ENCODE measurements around the gene KRT27.

Gene KRT27

GRCh38 chr17:40796846-40797245 lies 14.5 kb upstream of the KRT27 start:
- Histone ChIP-seq H3K9me3 (no peaks in the 10 kb centered on the region), H3K4me1 (no peaks in the 10 kb centered on the region), H3K4me3 (no peak overlapping the region), H3K36me3 (replicated peaks) (no peaks in the 10 kb centered on the region), H3K27me3 (ENCODE audit: low read depth) (peaks cover 27% of the 10 kb centered on the region)
- DNase-seq (ENCODE audit: low spot score in 2 of 2): no peak
- in situ Hi-C loops (cut with MboI; ENCODE audit: low sequenced_read_pairs): no loop called here

- in situ Hi-C loops (cut with MboI; ENCODE audit: low sequenced_read_pairs): no loop called here
- no peak for DNase-seq (ENCODE audit: low spot score in 2 of 2)
- no peaks in the 10 kb centered on the region for H3K36me3 ChIP-seq (replicated peaks)
- peaks cover 23% of the 10 kb centered on the region for H3K27me3 ChIP-seq (ENCODE audit: low read depth)
- no peaks in the 10 kb centered on the region for H3K4me1 ChIP-seq
- H3K4me3 ChIP-seq: no peak overlapping the region
- no peaks in the 10 kb centered on the region for H3K9me3 ChIP-seq
Observed at GRCh38 chr17:40795019-40795667, 12.8 kb upstream of the KRT27 start.

DNA sequence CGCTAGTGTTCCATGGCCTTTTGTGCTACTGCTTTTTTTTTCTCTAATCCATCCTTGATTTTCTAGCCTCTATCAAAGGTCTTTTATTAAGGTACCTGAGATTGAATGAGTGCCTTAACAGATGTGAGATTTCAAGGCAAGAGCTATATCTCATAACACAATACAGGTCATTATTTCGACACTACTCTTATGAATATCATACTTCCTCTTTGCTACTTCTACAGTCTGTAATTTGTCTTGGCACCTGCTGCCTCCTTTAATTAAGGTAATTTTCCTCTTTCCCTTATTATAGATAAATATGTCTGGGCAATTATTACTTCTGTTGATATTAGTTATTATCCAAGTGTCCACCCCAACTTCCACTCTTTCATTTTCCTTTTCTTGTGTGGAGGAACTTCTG lies 12.1 kb upstream of the KRT27 start:
- Histone ChIP-seq H3K9me3 (no peaks in the 10 kb centered on the region), H3K4me1 (no peaks in the 10 kb centered on the region), H3K27me3 (ENCODE audit: low read depth) (peaks cover 17% of the 10 kb centered on the region), H3K4me3 (no peak overlapping the region), H3K36me3 (replicated peaks) (no peaks in the 10 kb centered on the region)
- in situ Hi-C loops (cut with MboI; ENCODE audit: low sequenced_read_pairs): loop anchor here (5.0 kb wide), 1 partner anchor 177 kb away; no protein-coding TSS in a partner anchor
- DNase-seq (ENCODE audit: low spot score in 2 of 2): no peak

DNA sequence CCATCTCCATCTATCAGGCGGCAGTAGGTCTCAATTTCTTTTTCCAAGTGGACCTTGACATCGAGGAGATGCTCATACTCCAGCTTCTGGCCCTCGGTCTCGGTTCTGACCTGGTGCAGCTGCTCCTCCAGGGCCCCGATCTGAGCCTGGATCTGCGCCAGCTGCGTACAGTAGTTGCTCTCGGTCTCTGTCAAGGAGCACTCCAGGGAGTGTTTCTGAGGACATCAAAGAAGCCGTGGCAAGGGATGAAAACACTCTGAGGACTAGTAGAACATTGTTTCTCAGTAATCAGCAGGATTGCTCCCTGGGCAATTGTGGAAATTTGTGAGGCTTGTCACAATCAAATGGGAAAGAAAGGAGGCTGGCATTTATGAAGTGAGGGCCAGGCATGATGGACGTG lies 11.5 kb upstream of the KRT27 start:
- in situ Hi-C loops (cut with MboI; ENCODE audit: low sequenced_read_pairs): loop anchor here (5.0 kb wide), 1 partner anchor 177 kb away; no protein-coding TSS in a partner anchor
- Histone ChIP-seq H3K36me3 (replicated peaks) (no peaks in the 10 kb centered on the region), H3K4me1 (no peaks in the 10 kb centered on the region), H3K27me3 (ENCODE audit: low read depth) (peaks cover 13% of the 10 kb centered on the region), H3K4me3 (no peak overlapping the region), H3K9me3 (no peaks in the 10 kb centered on the region)
- DNase-seq (ENCODE audit: low spot score in 2 of 2): no peak

GRCh38 chr17:40791787-40792436 lies 9.6 kb upstream of the KRT27 start:
- Histone ChIP-seq H3K27me3 (ENCODE audit: low read depth) (peaks cover 6% of the 10 kb centered on the region), H3K4me3 (no peak overlapping the region), H3K4me1 (no peaks in the 10 kb centered on the region), H3K36me3 (replicated peaks) (no peaks in the 10 kb centered on the region), H3K9me3 (no peaks in the 10 kb centered on the region)
- DNase-seq (ENCODE audit: low spot score in 2 of 2): peak in 1 of 2 experiments; percentile 59
- in situ Hi-C loops (cut with MboI; ENCODE audit: low sequenced_read_pairs): loop anchor here (5.0 kb wide), 1 partner anchor 175 kb away; no protein-coding TSS in a partner anchor

DNA sequence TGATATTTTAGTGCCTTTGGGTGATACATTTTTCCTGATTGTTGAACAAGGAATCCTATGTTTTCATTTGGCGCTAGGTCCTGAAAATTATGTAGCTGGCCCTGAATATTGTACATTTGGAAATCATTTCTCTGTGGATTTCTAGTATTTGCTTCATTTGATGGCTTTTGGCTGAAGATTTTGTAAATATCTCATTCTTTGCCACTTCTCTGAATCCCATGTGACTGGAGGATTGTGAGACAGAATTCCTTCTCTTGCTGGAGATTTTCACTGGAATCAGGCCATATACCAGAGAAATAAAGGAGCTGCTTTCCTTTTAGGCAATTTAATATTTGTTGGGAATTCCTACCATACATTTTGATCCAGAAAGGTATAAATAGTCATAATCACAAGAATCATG lies 8.8 kb upstream of the KRT27 start:
- DNase-seq (ENCODE audit: low spot score in 2 of 2): no peak
- Histone ChIP-seq H3K4me3 (no peak overlapping the region), H3K27me3 (ENCODE audit: low read depth) (peaks cover 6% of the 10 kb centered on the region), H3K9me3 (no peaks in the 10 kb centered on the region), H3K4me1 (no peaks in the 10 kb centered on the region), H3K36me3 (replicated peaks) (no peaks in the 10 kb centered on the region)
- in situ Hi-C loops (cut with MboI; ENCODE audit: low sequenced_read_pairs): loop anchor here (5.0 kb wide), 1 partner anchor 174 kb away; no protein-coding TSS in a partner anchor

DNA sequence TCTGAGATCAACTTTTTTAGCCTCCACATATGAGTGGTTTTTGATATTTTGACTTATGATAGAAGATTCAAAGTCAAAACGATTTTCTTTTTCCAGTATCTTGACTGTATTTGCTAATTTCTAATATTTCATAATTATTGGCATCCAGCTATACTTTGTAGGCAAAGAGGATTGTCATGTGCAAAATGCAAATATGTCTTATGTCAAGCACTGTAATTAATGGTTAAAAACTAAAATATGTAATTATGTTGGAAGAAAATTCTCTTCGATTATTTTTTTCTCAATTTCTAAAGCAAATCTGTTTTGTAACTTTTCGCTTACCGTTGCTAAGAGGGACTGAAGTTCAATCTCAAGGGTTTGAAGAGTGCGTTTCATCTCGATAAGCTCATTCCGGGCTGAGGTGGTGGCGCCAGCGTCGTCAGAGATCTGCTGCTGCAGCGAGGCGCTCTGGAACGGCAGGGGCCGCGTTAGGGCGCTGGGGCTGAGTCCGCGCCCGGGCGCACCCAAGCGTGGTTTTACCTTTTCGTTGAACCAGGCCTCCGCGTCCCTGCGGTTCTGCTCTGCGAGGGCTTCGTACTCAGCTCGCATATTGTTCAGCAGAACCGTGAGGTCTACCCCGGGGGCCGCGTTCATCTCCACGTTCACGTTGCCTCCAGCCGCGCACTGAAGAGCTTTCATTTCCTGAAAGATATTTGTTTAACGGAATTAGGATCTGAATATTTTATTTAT lies 3.0 kb downstream of the KRT27 start:
- H3K27me3 ChIP-seq (ENCODE audit: low read depth): peaks cover 29% of the 10 kb centered on the region
- H3K36me3 ChIP-seq (replicated peaks): no peaks in the 10 kb centered on the region
- peak in 1 of 2 experiments; percentile 45 for DNase-seq (ENCODE audit: low spot score in 2 of 2)
- no peaks in the 10 kb centered on the region for H3K4me1 ChIP-seq
- peak overlapping the region; percentile 10 for H3K4me3 ChIP-seq
- no peaks in the 10 kb centered on the region for H3K9me3 ChIP-seq
- in situ Hi-C loops (cut with MboI; ENCODE audit: low sequenced_read_pairs): no loop called here

DNA sequence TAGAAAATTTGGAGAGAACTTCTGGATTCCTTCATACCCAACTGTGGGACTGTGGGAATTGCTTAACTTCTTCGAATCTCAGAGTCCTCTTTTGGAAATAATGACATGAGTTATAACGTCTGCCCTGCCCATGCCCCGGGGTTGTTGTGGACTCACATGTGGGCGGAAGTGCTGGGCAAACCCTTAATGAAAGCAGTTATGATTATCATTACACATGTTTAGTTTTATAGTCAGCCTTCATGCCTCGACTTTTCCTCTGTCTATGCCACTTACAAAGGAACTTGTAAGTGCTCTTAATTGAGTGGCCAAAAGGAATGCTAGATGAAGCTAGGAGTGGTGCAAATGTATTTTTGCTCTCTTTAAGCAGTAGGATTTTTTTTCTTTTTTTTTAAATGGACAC lies 3.9 kb downstream of the KRT27 start:
- no peaks in the 10 kb centered on the region for H3K9me3 ChIP-seq
- H3K4me1 ChIP-seq: no peaks in the 10 kb centered on the region
- no peak overlapping the region for H3K4me3 ChIP-seq
- in situ Hi-C loops (cut with MboI; ENCODE audit: low sequenced_read_pairs): no loop called here
- H3K27me3 ChIP-seq (ENCODE audit: low read depth): peaks cover 35% of the 10 kb centered on the region
- DNase-seq (ENCODE audit: low spot score in 2 of 2): no peak
- H3K36me3 ChIP-seq (replicated peaks): no peaks in the 10 kb centered on the region

- no peaks in the 10 kb centered on the region for H3K36me3 ChIP-seq (replicated peaks)
- H3K9me3 ChIP-seq: no peaks in the 10 kb centered on the region
- no peak overlapping the region for H3K4me3 ChIP-seq
- H3K27me3 ChIP-seq (ENCODE audit: low read depth): peaks cover 38% of the 10 kb centered on the region
- no peak for DNase-seq (ENCODE audit: low spot score in 2 of 2)
- in situ Hi-C loops (cut with MboI; ENCODE audit: low sequenced_read_pairs): no loop called here
- H3K4me1 ChIP-seq: no peaks in the 10 kb centered on the region
Observed at GRCh38 chr17:40777971-40778370, 4.4 kb downstream of the KRT27 start.

- Histone ChIP-seq H3K27me3 (ENCODE audit: low read depth) (peaks cover 38% of the 10 kb centered on the region), H3K36me3 (replicated peaks) (no peaks in the 10 kb centered on the region), H3K4me1 (no peaks in the 10 kb centered on the region), H3K9me3 (no peaks in the 10 kb centered on the region), H3K4me3 (no peak overlapping the region)
- in situ Hi-C loops (cut with MboI; ENCODE audit: low sequenced_read_pairs): no loop called here
- DNase-seq (ENCODE audit: low spot score in 2 of 2): peak in 1 of 2 experiments; percentile 12
Observed at GRCh38 chr17:40777459-40777858, 4.9 kb downstream of the KRT27 start.

DNA sequence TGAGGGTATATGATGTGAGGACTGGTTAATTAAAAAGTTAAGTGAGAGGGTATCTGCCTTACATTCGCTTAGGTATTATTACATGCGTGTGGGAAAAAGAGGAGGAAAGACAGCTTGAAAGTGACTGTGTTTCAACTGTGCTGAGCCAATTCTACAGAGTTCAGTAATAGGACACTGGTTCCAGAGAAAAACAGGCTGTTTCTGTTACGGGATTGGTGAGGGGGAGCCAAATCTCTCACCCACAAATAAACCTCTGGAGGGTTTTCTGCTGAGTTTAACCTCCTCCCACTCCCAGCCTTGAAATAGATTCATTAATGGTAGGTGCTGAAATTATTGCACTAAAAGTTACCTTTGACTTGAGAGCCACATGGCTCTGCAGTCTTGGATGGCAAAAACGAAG lies 6.4 kb downstream of the KRT27 start:
- H3K36me3 ChIP-seq (replicated peaks): no peaks in the 10 kb centered on the region
- H3K9me3 ChIP-seq: no peaks in the 10 kb centered on the region
- DNase-seq (ENCODE audit: low spot score in 2 of 2): no peak
- no peak overlapping the region for H3K4me3 ChIP-seq
- H3K4me1 ChIP-seq: no peaks in the 10 kb centered on the region
- in situ Hi-C loops (cut with MboI; ENCODE audit: low sequenced_read_pairs): no loop called here
- peaks cover 50% of the 10 kb centered on the region for H3K27me3 ChIP-seq (ENCODE audit: low read depth)

- H3K4me1 ChIP-seq: no peaks in the 10 kb centered on the region
- no peak for DNase-seq (ENCODE audit: low spot score in 2 of 2)
- in situ Hi-C loops (cut with MboI; ENCODE audit: low sequenced_read_pairs): no loop called here
- H3K36me3 ChIP-seq (replicated peaks): no peaks in the 10 kb centered on the region
- peaks cover 36% of the 10 kb centered on the region for H3K27me3 ChIP-seq (ENCODE audit: low read depth)
- no peak within 1 kb of the TSS for H3K4me3 ChIP-seq
- H3K9me3 ChIP-seq: no peaks in the 10 kb centered on the region
Observed at GRCh38 chr17:40772101-40772500, 10.2 kb downstream of the KRT27 start, which contains the start of gene KRT26. KRT26 (minus strand) TSS chr17:40772201; CDS start chr17:40772113, 88 bp downstream.

GRCh38 chr17:40765657-40766056 lies 16.7 kb downstream of the KRT27 start:
- DNase-seq (ENCODE audit: low spot score in 2 of 2): no peak
- Histone ChIP-seq H3K27me3 (ENCODE audit: low read depth) (peaks cover 6% of the 10 kb centered on the region; the same call in 1 of the 2 replicates), H3K4me1 (no peaks in the 10 kb centered on the region), H3K36me3 (replicated peaks) (no peaks in the 10 kb centered on the region), H3K9me3 (no peaks in the 10 kb centered on the region), H3K4me3 (no peak overlapping the region)
- in situ Hi-C loops (cut with MboI; ENCODE audit: low sequenced_read_pairs): no loop called here

DNA sequence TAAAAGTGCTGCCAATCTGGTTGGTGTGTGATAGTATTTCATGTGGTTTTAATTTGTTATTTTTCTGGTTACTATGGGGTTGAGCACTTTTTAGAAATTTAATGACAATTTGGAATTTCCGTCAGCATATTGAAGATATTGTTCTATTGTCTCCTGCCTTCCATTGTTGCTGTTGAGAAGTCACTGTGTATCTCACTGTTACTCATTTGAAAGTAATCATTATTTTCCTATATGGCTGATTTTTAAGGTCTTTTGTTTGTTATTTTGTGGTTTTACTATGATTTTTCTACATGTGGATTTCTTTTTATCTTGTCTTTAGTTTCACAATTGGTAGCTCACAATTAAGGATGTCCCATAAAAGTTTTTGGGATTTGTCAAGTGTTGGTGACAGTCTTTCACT lies 18.6 kb downstream of the KRT27 start:
- in situ Hi-C loops (cut with MboI; ENCODE audit: low sequenced_read_pairs): no loop called here
- Histone ChIP-seq H3K27me3 (ENCODE audit: low read depth) (no peaks in the 10 kb centered on the region), H3K36me3 (replicated peaks) (no peaks in the 10 kb centered on the region), H3K4me1 (no peaks in the 10 kb centered on the region), H3K4me3 (no peak overlapping the region), H3K9me3 (no peaks in the 10 kb centered on the region)
- no peak for DNase-seq (ENCODE audit: low spot score in 2 of 2)
